ENCODE measurements around the gene TNFRSF14.
"Not testable (repeated sequence)": the region's sequence is repeated elsewhere in the genome, so short reads cannot be mapped to it uniquely, and the experiment has no call there.

The TNFRSF14 gene

GRCh38 chr1:2569060-2569459 is 12.9 kb downstream of the TNFRSF14 start:
- ChIA-PET CTCF (no interaction called here), POLR2A (no interaction called here)
- no peak for DNase-seq (ENCODE audit: extremely low spot score)
- TF ChIP-seq ARNT (IDR thresholded peaks at IDR 0.05) (no peak), SUZ12 (IDR thresholded peaks at IDR 0.05) (no peak), FOXK2 (IDR thresholded peaks at IDR 0.05) (no peak), LEF1 (IDR thresholded peaks at IDR 0.05; ENCODE audit: borderline replicate concordance) (no peak), NFRKB (IDR thresholded peaks at IDR 0.05) (no peak), TARDBP (IDR thresholded peaks at IDR 0.05) (no peak), L3MBTL2 (conservative IDR thresholded peaks at IDR 0.05) (no peak)

DNA sequence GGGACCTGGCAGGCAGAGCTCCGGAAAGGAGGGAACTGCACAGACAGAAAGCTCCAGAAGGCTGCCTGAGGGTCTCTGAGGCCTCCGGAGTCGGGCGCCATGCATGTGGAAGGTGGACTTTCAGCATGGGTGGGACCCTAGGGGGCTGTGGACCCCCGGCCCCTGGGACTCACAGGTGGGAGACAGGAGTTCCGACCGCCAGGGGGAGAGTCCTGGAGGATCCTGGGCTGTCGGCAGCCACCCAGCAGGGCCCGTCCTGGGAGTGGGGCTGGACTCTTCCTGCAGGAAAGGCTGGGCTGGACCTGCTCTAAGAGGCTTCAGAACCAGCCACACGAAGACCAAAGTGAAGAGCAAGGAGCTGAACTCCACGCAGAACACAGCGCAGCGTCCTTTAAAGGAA is 13.5 kb downstream of the TNFRSF14 start:
- POLR2A ChIA-PET; CTCF ChIA-PET; DNase-seq (ENCODE audit: extremely low spot score): not testable (repeated sequence)

- POLR2A ChIA-PET = no interaction called here
Observed at GRCh38 chr1:2570332-2570731, 14.2 kb downstream of the TNFRSF14 start.

DNA sequence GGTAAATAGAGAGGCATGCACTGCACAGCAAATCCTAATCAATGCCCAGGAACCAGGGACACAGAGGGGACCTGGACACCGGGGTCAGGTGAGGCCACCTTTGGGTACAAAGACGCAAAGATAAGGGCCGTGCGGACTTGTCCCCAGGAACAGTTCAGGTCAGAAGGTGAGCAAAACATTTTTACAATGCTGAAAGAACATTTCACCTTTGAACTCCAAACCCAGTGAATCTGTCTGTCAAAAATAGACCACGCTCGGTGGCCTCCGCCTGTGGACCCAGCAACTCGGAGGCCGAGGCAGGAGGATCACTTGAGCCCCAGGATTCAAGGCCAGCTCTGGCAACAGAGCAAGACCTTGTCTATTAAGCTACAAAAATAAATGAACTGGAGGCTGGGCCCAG is 15.2 kb downstream of the TNFRSF14 start:
- no peak for DNase-seq (ENCODE audit: extremely low spot score)
- CTCF ChIA-PET = no interaction called here
- POLR2A ChIA-PET = interaction anchor here (0.9 kb wide), 1 partner anchor 14 kb away, joined by 3 read pairs; no protein-coding TSS in a partner anchor
- TF ChIP-seq CTBP1 (IDR thresholded peaks at IDR 0.05; ENCODE audit: borderline replicate concordance) = no peak
- no peak for TF ChIP-seq PKNOX1 (IDR thresholded peaks at IDR 0.05)
- no peak for TF ChIP-seq HDGF (IDR thresholded peaks at IDR 0.05; ENCODE audit: borderline replicate concordance)
- TF ChIP-seq FOXA1 (IDR thresholded peaks at IDR 0.05) = no peak
- no peak for TF ChIP-seq FOXM1 (IDR thresholded peaks at IDR 0.05; ENCODE audit: borderline replicate concordance)
- no peak for TF ChIP-seq L3MBTL2 (conservative IDR thresholded peaks at IDR 0.05)
- no peak for TF ChIP-seq BHLHE40 (IDR thresholded peaks at IDR 0.05; ENCODE audit: borderline replicate concordance)

More at GRCh38 chr1:2570332-2570731, 14.2 kb downstream of the TNFRSF14 start:
- no peak for DNase-seq (ENCODE audit: extremely low spot score)
- TF ChIP-seq ARNT (IDR thresholded peaks at IDR 0.05) = no peak
- no peak for TF ChIP-seq BHLHE40 (IDR thresholded peaks at IDR 0.05; ENCODE audit: borderline replicate concordance)
- TF ChIP-seq ELF4 (IDR thresholded peaks at IDR 0.05) = no peak
- no peak for TF ChIP-seq TARDBP (IDR thresholded peaks at IDR 0.05)
- no peak for TF ChIP-seq CTBP1 (IDR thresholded peaks at IDR 0.05; ENCODE audit: borderline replicate concordance)
- no peak for TF ChIP-seq SUZ12 (IDR thresholded peaks at IDR 0.05)
- no peak for TF ChIP-seq PKNOX1 (IDR thresholded peaks at IDR 0.05)
- TF ChIP-seq SP1 (IDR thresholded peaks at IDR 0.05) = no peak
- TF ChIP-seq FOXM1 (IDR thresholded peaks at IDR 0.05; ENCODE audit: borderline replicate concordance) = no peak
- TF ChIP-seq NFRKB (IDR thresholded peaks at IDR 0.05) = no peak
- no peak for TF ChIP-seq L3MBTL2 (conservative IDR thresholded peaks at IDR 0.05)
- no peak for TF ChIP-seq HDGF (IDR thresholded peaks at IDR 0.05; ENCODE audit: borderline replicate concordance)
- no peak for TF ChIP-seq FOXA1 (IDR thresholded peaks at IDR 0.05)
- TF ChIP-seq ZNF384 (IDR thresholded peaks at IDR 0.05) = no peak
- no peak for TF ChIP-seq FOXK2 (IDR thresholded peaks at IDR 0.05)
- TF ChIP-seq LEF1 (IDR thresholded peaks at IDR 0.05; ENCODE audit: borderline replicate concordance) = no peak
- CTCF ChIA-PET = no interaction called here

DNA sequence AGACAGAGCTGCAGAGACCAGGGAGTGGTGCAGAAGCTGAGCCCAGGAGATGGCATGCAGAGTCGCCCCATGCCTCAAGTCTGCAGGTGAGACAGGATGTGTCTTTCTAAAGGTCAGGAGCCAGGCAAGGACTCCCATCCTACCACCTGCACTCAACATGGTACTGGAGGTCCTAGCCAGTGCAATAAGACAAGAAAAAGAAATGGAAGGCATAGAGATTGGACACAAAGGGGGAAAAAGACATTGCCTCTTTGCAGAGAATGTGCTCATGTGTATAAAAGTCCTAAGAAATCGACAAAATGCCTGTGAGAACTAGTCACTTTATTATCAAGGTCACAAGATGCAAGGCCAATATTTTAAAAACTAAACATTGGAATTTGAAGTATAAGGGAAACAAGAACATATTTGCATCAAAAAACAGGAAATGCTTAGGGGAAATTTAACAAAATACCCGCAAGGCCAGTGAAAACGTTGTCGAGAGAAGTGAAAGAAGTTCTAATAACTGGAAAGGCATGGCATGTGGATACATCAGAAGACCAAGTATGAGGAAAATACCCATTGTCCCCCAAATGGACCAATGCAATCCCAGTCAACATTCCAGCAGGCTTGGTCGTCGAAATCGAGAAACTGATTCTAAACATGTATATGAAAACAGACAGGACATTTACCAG is 17.2 kb downstream of the TNFRSF14 start:
- TF ChIP-seq FOXM1 (IDR thresholded peaks at IDR 0.05; ENCODE audit: borderline replicate concordance) (no peak), TARDBP (IDR thresholded peaks at IDR 0.05) (no peak), PKNOX1 (IDR thresholded peaks at IDR 0.05) (no peak), ZNF384 (IDR thresholded peaks at IDR 0.05) (no peak), HDGF (IDR thresholded peaks at IDR 0.05; ENCODE audit: borderline replicate concordance) (no peak), NFRKB (IDR thresholded peaks at IDR 0.05) (no peak), SP1 (IDR thresholded peaks at IDR 0.05) (no peak), ARNT (IDR thresholded peaks at IDR 0.05) (no peak)
- DNase-seq (ENCODE audit: extremely low spot score) = no peak
- CTCF ChIA-PET = interaction anchor here (1.4 kb wide), 1 partner anchor 12 kb away, joined by 6 read pairs; no protein-coding TSS in a partner anchor
- POLR2A ChIA-PET = interaction anchor here (0.7 kb wide), 1 partner anchor 11 kb away, joined by 3 read pairs; no protein-coding TSS in a partner anchor

GRCh38 chr1:2574350-2574749 is 18.2 kb downstream of the TNFRSF14 start:
- TF ChIP-seq TARDBP (IDR thresholded peaks at IDR 0.05) (no peak), L3MBTL2 (conservative IDR thresholded peaks at IDR 0.05) (no peak), BHLHE40 (IDR thresholded peaks at IDR 0.05; ENCODE audit: borderline replicate concordance) (no peak), ARNT (IDR thresholded peaks at IDR 0.05) (no peak), FOXA1 (IDR thresholded peaks at IDR 0.05) (no peak), FOXM1 (IDR thresholded peaks at IDR 0.05; ENCODE audit: borderline replicate concordance) (no peak), ELF4 (IDR thresholded peaks at IDR 0.05) (no peak), NFRKB (IDR thresholded peaks at IDR 0.05) (no peak), SUZ12 (IDR thresholded peaks at IDR 0.05) (no peak), HDGF (IDR thresholded peaks at IDR 0.05; ENCODE audit: borderline replicate concordance) (no peak), ZNF384 (IDR thresholded peaks at IDR 0.05) (no peak), CTBP1 (IDR thresholded peaks at IDR 0.05; ENCODE audit: borderline replicate concordance) (no peak), LEF1 (IDR thresholded peaks at IDR 0.05; ENCODE audit: borderline replicate concordance) (no peak), SP1 (IDR thresholded peaks at IDR 0.05) (no peak), FOXK2 (IDR thresholded peaks at IDR 0.05) (no peak), PKNOX1 (IDR thresholded peaks at IDR 0.05) (no peak)
- POLR2A ChIA-PET = interaction anchor here (0.9 kb wide), 1 partner anchor 11 kb away, joined by 3 read pairs; no protein-coding TSS in a partner anchor
- no peak for DNase-seq (ENCODE audit: extremely low spot score)
- CTCF ChIA-PET = interaction anchor here (1.4 kb wide), 1 partner anchor 13 kb away, joined by 6 read pairs; no protein-coding TSS in a partner anchor
